ENCODE results near the gene PLEKHA7.
"Not testable (repeated sequence)": the region's sequence is repeated elsewhere in the genome, so short reads cannot be mapped to it uniquely, and the experiment has no call there.

The PLEKHA7 gene

GRCh38 chr11:16871368-16871767, 142.8 kb downstream of the PLEKHA7 start:
- no peak overlapping the region for H3K4me3 Mint-ChIP-seq
- no peaks in the 10 kb centered on the region for H3K9me3 Mint-ChIP-seq
- no peaks in the 10 kb centered on the region for H3K4me1 Mint-ChIP-seq
- ATAC-seq (replicated peaks; ENCODE audit: extremely low read depth, poor library complexity, severe bottlenecking): no peak
- peaks cover 9% of the 10 kb centered on the region for H3K27me3 Mint-ChIP-seq
- no peak overlapping the region for H3K27ac Mint-ChIP-seq (ENCODE audit: low read depth)
- peaks cover 1% of the 10 kb centered on the region for H3K36me3 Mint-ChIP-seq (ENCODE audit: insufficient read depth)
- DNase-seq (ENCODE audit: low spot score in 2 of 2): no peak

- ATAC-seq (replicated peaks; ENCODE audit: extremely low read depth, poor library complexity, severe bottlenecking) (no peak), DNase-seq (ENCODE audit: low spot score in 2 of 2) (no peak)
- peaks cover 1% of the 10 kb centered on the region for H3K36me3 Mint-ChIP-seq (ENCODE audit: insufficient read depth)
- H3K4me1 Mint-ChIP-seq: no peaks in the 10 kb centered on the region
- H3K4me3 Mint-ChIP-seq: no peak overlapping the region
- no peaks in the 10 kb centered on the region for H3K9me3 Mint-ChIP-seq
- peaks cover 11% of the 10 kb centered on the region for H3K27me3 Mint-ChIP-seq
- H3K27ac Mint-ChIP-seq (ENCODE audit: low read depth): no peak overlapping the region
Observed at GRCh38 chr11:16867097-16867496, 147.1 kb downstream of the PLEKHA7 start.

GRCh38 chr11:16864428-16864827, 149.8 kb downstream of the PLEKHA7 start:
- not testable (repeated sequence) for H3K9me3 Mint-ChIP-seq

GRCh38 chr11:16863389-16863788, 150.8 kb downstream of the PLEKHA7 start:
- no peak overlapping the region for H3K4me3 Mint-ChIP-seq
- H3K27ac Mint-ChIP-seq (ENCODE audit: low read depth): no peak overlapping the region
- no peaks in the 10 kb centered on the region for H3K4me1 Mint-ChIP-seq
- DNase-seq (ENCODE audit: low spot score in 2 of 2) (no peak), ATAC-seq (replicated peaks; ENCODE audit: extremely low read depth, poor library complexity, severe bottlenecking) (no peak)
- peaks cover 1% of the 10 kb centered on the region for H3K36me3 Mint-ChIP-seq (ENCODE audit: insufficient read depth)
- H3K27me3 Mint-ChIP-seq: peaks cover 27% of the 10 kb centered on the region
- H3K9me3 Mint-ChIP-seq: no peaks in the 10 kb centered on the region

More at GRCh38 chr11:16864428-16864827, 149.8 kb downstream of the PLEKHA7 start:
- H3K4me1 Mint-ChIP-seq; H3K27ac Mint-ChIP-seq (ENCODE audit: low read depth); DNase-seq (ENCODE audit: low spot score in 2 of 2); H3K36me3 Mint-ChIP-seq (ENCODE audit: insufficient read depth); ATAC-seq (replicated peaks; ENCODE audit: extremely low read depth, poor library complexity, severe bottlenecking); H3K4me3 Mint-ChIP-seq: not testable (repeated sequence)
- peaks cover 19% of the 10 kb centered on the region for H3K27me3 Mint-ChIP-seq

- DNase-seq (ENCODE audit: low spot score in 2 of 2) (no peak), ATAC-seq (replicated peaks; ENCODE audit: extremely low read depth, poor library complexity, severe bottlenecking) (no peak)
- Mint-ChIP-seq H3K27ac (ENCODE audit: low read depth) (no peak overlapping the region), H3K4me1 (no peaks in the 10 kb centered on the region), H3K36me3 (ENCODE audit: insufficient read depth) (peaks cover 1% of the 10 kb centered on the region), H3K27me3 (peaks cover 27% of the 10 kb centered on the region), H3K4me3 (no peak overlapping the region), H3K9me3 (no peaks in the 10 kb centered on the region)
Observed at GRCh38 chr11:16862726-16863125, 151.5 kb downstream of the PLEKHA7 start.

- Mint-ChIP-seq H3K9me3 (no peaks in the 10 kb centered on the region), H3K27me3 (peaks cover 27% of the 10 kb centered on the region), H3K27ac (ENCODE audit: low read depth) (no peak overlapping the region), H3K4me1 (no peaks in the 10 kb centered on the region), H3K36me3 (ENCODE audit: insufficient read depth) (peaks cover 1% of the 10 kb centered on the region), H3K4me3 (no peak overlapping the region)
- DNase-seq (ENCODE audit: low spot score in 2 of 2) (no peak), ATAC-seq (replicated peaks; ENCODE audit: extremely low read depth, poor library complexity, severe bottlenecking) (no peak)
Observed at GRCh38 chr11:16861862-16862261, 152.4 kb downstream of the PLEKHA7 start.

GRCh38 chr11:16860617-16861016, 153.6 kb downstream of the PLEKHA7 start:
- H3K36me3 Mint-ChIP-seq (ENCODE audit: insufficient read depth): no peaks in the 10 kb centered on the region
- DNase-seq (ENCODE audit: low spot score in 2 of 2) (no peak), ATAC-seq (replicated peaks; ENCODE audit: extremely low read depth, poor library complexity, severe bottlenecking) (no peak)
- H3K9me3 Mint-ChIP-seq: no peaks in the 10 kb centered on the region
- no peak overlapping the region for H3K27ac Mint-ChIP-seq (ENCODE audit: low read depth)
- H3K27me3 Mint-ChIP-seq: peaks cover 27% of the 10 kb centered on the region
- no peaks in the 10 kb centered on the region for H3K4me1 Mint-ChIP-seq
- no peak overlapping the region for H3K4me3 Mint-ChIP-seq

- no peaks in the 10 kb centered on the region for H3K4me1 Mint-ChIP-seq
- no peak overlapping the region for H3K27ac Mint-ChIP-seq (ENCODE audit: low read depth)
- H3K27me3 Mint-ChIP-seq: peaks cover 27% of the 10 kb centered on the region
- no peak overlapping the region for H3K4me3 Mint-ChIP-seq
- ATAC-seq (replicated peaks; ENCODE audit: extremely low read depth, poor library complexity, severe bottlenecking) (no peak), DNase-seq (ENCODE audit: low spot score in 2 of 2) (no peak)
- H3K36me3 Mint-ChIP-seq (ENCODE audit: insufficient read depth): no peaks in the 10 kb centered on the region
- no peaks in the 10 kb centered on the region for H3K9me3 Mint-ChIP-seq
Observed at GRCh38 chr11:16859651-16860050, 154.6 kb downstream of the PLEKHA7 start.

- no peaks in the 10 kb centered on the region for H3K36me3 Mint-ChIP-seq (ENCODE audit: insufficient read depth)
- DNase-seq (ENCODE audit: low spot score in 2 of 2): no peak
- no peak for ATAC-seq (replicated peaks; ENCODE audit: extremely low read depth, poor library complexity, severe bottlenecking)
- H3K4me3 Mint-ChIP-seq: no peak overlapping the region
- H3K9me3 Mint-ChIP-seq: no peaks in the 10 kb centered on the region
- no peak overlapping the region for H3K27ac Mint-ChIP-seq (ENCODE audit: low read depth)
- peaks cover 17% of the 10 kb centered on the region for H3K27me3 Mint-ChIP-seq
- no peaks in the 10 kb centered on the region for H3K4me1 Mint-ChIP-seq
Observed at GRCh38 chr11:16857186-16857585, 157.0 kb downstream of the PLEKHA7 start.

- ATAC-seq (replicated peaks; ENCODE audit: extremely low read depth, poor library complexity, severe bottlenecking) (no peak), DNase-seq (ENCODE audit: low spot score in 2 of 2) (no peak)
- Mint-ChIP-seq H3K4me3 (no peak overlapping the region), H3K9me3 (no peaks in the 10 kb centered on the region), H3K27ac (ENCODE audit: low read depth) (no peak overlapping the region), H3K4me1 (no peaks in the 10 kb centered on the region), H3K27me3 (peaks cover 8% of the 10 kb centered on the region), H3K36me3 (ENCODE audit: insufficient read depth) (no peaks in the 10 kb centered on the region)
Observed at GRCh38 chr11:16856022-16856471, 158.2 kb downstream of the PLEKHA7 start.

GRCh38 chr11:16854979-16855378, 159.2 kb downstream of the PLEKHA7 start:
- no peak overlapping the region for H3K27ac Mint-ChIP-seq (ENCODE audit: low read depth)
- H3K9me3 Mint-ChIP-seq: no peaks in the 10 kb centered on the region
- H3K36me3 Mint-ChIP-seq (ENCODE audit: insufficient read depth): no peaks in the 10 kb centered on the region
- no peak for ATAC-seq (replicated peaks; ENCODE audit: extremely low read depth, poor library complexity, severe bottlenecking)
- H3K4me3 Mint-ChIP-seq: no peak overlapping the region
- DNase-seq (ENCODE audit: low spot score in 2 of 2): no peak
- no peaks in the 10 kb centered on the region for H3K4me1 Mint-ChIP-seq
- peaks cover 8% of the 10 kb centered on the region for H3K27me3 Mint-ChIP-seq

GRCh38 chr11:16853859-16854258, 160.4 kb downstream of the PLEKHA7 start:
- Mint-ChIP-seq H3K4me1 (no peaks in the 10 kb centered on the region), H3K27me3 (peaks cover 4% of the 10 kb centered on the region), H3K27ac (ENCODE audit: low read depth) (no peak overlapping the region), H3K4me3 (no peak overlapping the region), H3K36me3 (ENCODE audit: insufficient read depth) (no peaks in the 10 kb centered on the region), H3K9me3 (no peaks in the 10 kb centered on the region)
- no peak for DNase-seq (ENCODE audit: low spot score in 2 of 2)
- ATAC-seq (replicated peaks; ENCODE audit: extremely low read depth, poor library complexity, severe bottlenecking): no peak

GRCh38 chr11:16853266-16853665, 160.9 kb downstream of the PLEKHA7 start:
- Mint-ChIP-seq H3K36me3 (ENCODE audit: insufficient read depth) (no peaks in the 10 kb centered on the region), H3K9me3 (no peaks in the 10 kb centered on the region), H3K4me1 (no peaks in the 10 kb centered on the region), H3K4me3 (no peak overlapping the region), H3K27me3 (no peaks in the 10 kb centered on the region), H3K27ac (ENCODE audit: low read depth) (no peak overlapping the region)
- ATAC-seq (replicated peaks; ENCODE audit: extremely low read depth, poor library complexity, severe bottlenecking): no peak
- DNase-seq (ENCODE audit: low spot score in 2 of 2): no peak

GRCh38 chr11:16846305-16846704, 167.9 kb downstream of the PLEKHA7 start:
- Mint-ChIP-seq H3K36me3 (ENCODE audit: insufficient read depth) (no peaks in the 10 kb centered on the region), H3K4me3 (no peak overlapping the region), H3K4me1 (no peaks in the 10 kb centered on the region), H3K9me3 (no peaks in the 10 kb centered on the region), H3K27me3 (no peaks in the 10 kb centered on the region), H3K27ac (ENCODE audit: low read depth) (no peak overlapping the region)
- no peak for DNase-seq (ENCODE audit: low spot score in 2 of 2)
- ATAC-seq (replicated peaks; ENCODE audit: extremely low read depth, poor library complexity, severe bottlenecking): no peak

Data from central memory CD8-positive, alpha-beta T cell (primary cell).